H1 (cell line): Measurements from ENCODE around the gene DNAH10. TPM values are rescaled to one million over a fixed set of nuclear protein-coding genes. Genes with fewer than 3 reads are reported as not detected.

Source experiments
- CTCF ChIA-PET: fragments of 300-600 bp; sonication (Branson Sonifier 250); formaldehyde crosslinking; loops from one replicate; lab custom pipeline; 2021; ENCODE audit not compliant: partially characterized antibody; lab: Charles Lee
- POLR2A ChIA-PET: fragments of 300-600 bp; sonication (Branson Sonifier 250); formaldehyde crosslinking; loops from one replicate; lab custom pipeline; 2021; ENCODE audit warnings: inconsistent platforms; ENCODE audit not compliant: partially characterized antibody; lab: Charles Lee
- DNase-seq, 2 experiments: peaks; one replicate each; pipeline versions ENCODE4 v3.0.0 to v3.0.0-alpha.2; 2010 to 2022; ENCODE audit warnings: low spot score in 2 of 2, low read depth in 1 of 2, mixed read lengths in 1 of 2
- FAIRE-seq: peaks from 2 replicates; lab custom pipeline; 2011; peaks lifted over from hg19 to GRCh38; lab: Jason Lieb, UNC
- H2AFZ ChIP-seq: 2 replicates; pipeline ENCODE4 v1.8.1; 2012; ENCODE audit warnings: low read length, inconsistent platforms
- H2AK5ac ChIP-seq: 2 replicates; pipeline ENCODE4 v1.6.1; 2013; ENCODE audit warnings: low read depth, low read length
- H2BK120ac ChIP-seq: replicated peaks from 2 replicates; pipeline ENCODE3; 2013; ENCODE audit warnings: low read depth, low read length, inconsistent platforms
- H2BK12ac ChIP-seq: 2 replicates; pipeline ENCODE4 v1.6.1; 2013; ENCODE audit warnings: low read depth, low read length
- H2BK15ac ChIP-seq: 2 replicates; pipeline ENCODE4 v1.6.1; 2013; ENCODE audit warnings: low read length
- H2BK20ac ChIP-seq: 2 replicates; pipeline ENCODE4 v1.6.1; 2013; ENCODE audit warnings: low read length
- H2BK5ac ChIP-seq: 2 replicates; pipeline ENCODE4 v1.6.1; 2013; ENCODE audit warnings: low read depth, low read length
- H3K14ac ChIP-seq: 2 replicates; pipeline ENCODE4 v1.6.1; 2013; ENCODE audit warnings: inconsistent platforms; ENCODE audit not compliant: insufficient read length
- H3K18ac ChIP-seq: 2 replicates; pipeline ENCODE4 v1.6.1; 2013; ENCODE audit warnings: low read length; ENCODE audit errors: extremely low read depth
- H3K23ac ChIP-seq: 2 replicates; pipeline ENCODE4 v1.6.1; 2013; ENCODE audit warnings: inconsistent platforms; ENCODE audit not compliant: insufficient read length
- H3K23me2 ChIP-seq: 2 replicates; pipeline ENCODE4 v1.6.1; 2013; ENCODE audit warnings: low read depth, low read length
- H3K27ac ChIP-seq: 2 replicates; pipeline ENCODE4 v1.6.1; 2011; ENCODE audit warnings: low read depth, low read length, inconsistent platforms
- H3K27me3 ChIP-seq, 4 experiments: replicated peaks in 1 of 4; 1 replicate in 1 of 4; 2 replicates in 3 of 4; pipeline versions ENCODE4 v1.6.1 to v1.8.1; 2011 to 2013; ENCODE audit warnings: low read length in 3 of 4, mild to moderate bottlenecking in 3 of 4, inconsistent platforms in 2 of 4, mixed read lengths in 2 of 4, moderate library complexity in 1 of 4; ENCODE audit not compliant: control insufficient read depth in 3 of 4, insufficient read depth in 3 of 4; ENCODE audit errors: extremely low read depth in 1 of 4
- H3K36me3 ChIP-seq, 4 experiments: 2 replicates each; pipeline versions ENCODE4 v1.6.1 to v1.8.1; 2011 to 2013; ENCODE audit warnings: mild to moderate bottlenecking in 4 of 4, low read length in 3 of 4, moderate library complexity in 2 of 4, control low read depth in 1 of 4, inconsistent platforms in 1 of 4; ENCODE audit not compliant: insufficient read depth in 4 of 4, control insufficient read depth in 2 of 4
- H3K4ac ChIP-seq: replicated peaks from 2 replicates; pipeline ENCODE3; 2013; ENCODE audit warnings: low read length, low read depth, mixed read lengths, inconsistent platforms; ENCODE audit not compliant: insufficient read length
- H3K4me1 ChIP-seq, 4 experiments: replicated peaks in 1 of 4; 1 replicate in 1 of 4; 2 replicates in 3 of 4; pipeline versions ENCODE4 v1.6.1 to v1.8.1; 2011 to 2013; ENCODE audit warnings: low read length in 3 of 4, inconsistent platforms in 2 of 4, mixed read lengths in 1 of 4; ENCODE audit not compliant: insufficient read depth in 4 of 4, control insufficient read depth in 3 of 4
- H3K4me2 ChIP-seq, 2 experiments: 2 replicates each; pipeline versions ENCODE4 v1.6.1 to v1.8.1; 2011 to 2013; ENCODE audit warnings: low read depth in 2 of 2, low read length in 2 of 2, control low read depth in 1 of 2, inconsistent platforms in 1 of 2, mild to moderate bottlenecking in 1 of 2; ENCODE audit not compliant: insufficient read depth in 1 of 2
- H3K4me3 ChIP-seq, 4 experiments: fragments of 200-600, 300-600 bp in 1 of 4; sonication (generic), shearing (Covaris generic), sonication (Bioruptor Twin) in 1 of 4; 2 replicates each; pipeline versions ENCODE4 v1.5.1 to v1.8.1; 2011 to 2016; ENCODE audit warnings: low read length in 4 of 4, low read depth in 3 of 4, control low read depth in 2 of 4, inconsistent platforms in 2 of 4, mild to moderate bottlenecking in 2 of 4, mixed read lengths in 1 of 4, moderate library complexity in 1 of 4; ENCODE audit not compliant: insufficient read depth in 2 of 4; ENCODE audit errors: extremely low read depth in 1 of 4
- H3K56ac ChIP-seq: replicated peaks from 2 replicates; pipeline ENCODE3; 2013; ENCODE audit warnings: low read depth, mild to moderate bottlenecking, mixed read lengths, low read length, inconsistent platforms; ENCODE audit not compliant: insufficient read length
- H3K79me1 ChIP-seq: 2 replicates; pipeline ENCODE4 v1.6.1; 2013; ENCODE audit warnings: low read depth, low read length, control low read depth
- H3K79me2 ChIP-seq, 2 experiments: 2 replicates each; pipeline versions ENCODE4 v1.6.1 to v1.8.1; 2012 to 2013; ENCODE audit warnings: low read length in 2 of 2, mild to moderate bottlenecking in 2 of 2, inconsistent platforms in 1 of 2; ENCODE audit not compliant: insufficient read depth in 2 of 2, control insufficient read depth in 1 of 2
- H3K9ac ChIP-seq, 4 experiments: replicated peaks in 1 of 4; 1 replicate in 1 of 4; 2 replicates in 3 of 4; pipeline versions ENCODE4 v1.6.1 to v1.8.1; 2011 to 2013; ENCODE audit warnings: low read depth in 3 of 4, low read length in 3 of 4, control low read depth in 2 of 4, mild to moderate bottlenecking in 2 of 4, moderate library complexity in 2 of 4, inconsistent platforms in 1 of 4; ENCODE audit errors: extremely low read depth in 1 of 4
- H3K9me3 ChIP-seq, 2 experiments: 2 replicates each; pipeline versions ENCODE4 v1.6.1 to v1.8.1; 2012 to 2013; ENCODE audit warnings: mild to moderate bottlenecking in 2 of 2, moderate library complexity in 2 of 2, control low read depth in 1 of 2, inconsistent platforms in 1 of 2, low read depth in 1 of 2, low read length in 1 of 2, mixed read lengths in 1 of 2; ENCODE audit not compliant: insufficient read depth in 2 of 2
- H4K20me1 ChIP-seq, 2 experiments: replicated peaks in 1 of 2; 2 replicates each; pipeline versions ENCODE3 to v1.8.1; 2011 to 2013; ENCODE audit warnings: inconsistent platforms in 2 of 2, low read length in 2 of 2, mild to moderate bottlenecking in 1 of 2; ENCODE audit not compliant: insufficient read depth in 2 of 2, control insufficient read depth in 1 of 2
- H4K5ac ChIP-seq: 2 replicates; pipeline ENCODE4 v1.6.1; 2013; ENCODE audit warnings: low read length, low read depth, mixed read lengths, inconsistent platforms; ENCODE audit not compliant: insufficient read length
- H4K8ac ChIP-seq: 2 replicates; pipeline ENCODE4 v1.8.0; 2013; ENCODE audit warnings: mild to moderate bottlenecking, moderate library complexity, low read length, inconsistent platforms; ENCODE audit not compliant: insufficient read depth; ENCODE audit errors: extremely low read depth
- H4K91ac ChIP-seq: replicated peaks from 2 replicates; pipeline ENCODE3; 2013; ENCODE audit warnings: low read length, mixed read lengths, inconsistent platforms; ENCODE audit not compliant: insufficient read length
- ATF3 ChIP-seq: IDR thresholded peaks from 2 replicates; pipeline ENCODE4 v1.6.1; 2011; ENCODE audit warnings: low read depth, mild to moderate bottlenecking, low read length; ENCODE audit not compliant: insufficient read depth
- CBX8 ChIP-seq: fragments of 300-800, 300-1000 bp; sonication (generic); IDR thresholded peaks from 2 replicates; pipeline ENCODE4 v1.7.1; 2016; ENCODE audit warnings: low read depth, low read length, borderline replicate concordance
- GABPA ChIP-seq: IDR thresholded peaks from 2 replicates; pipeline ENCODE4 v1.6.1; 2011; ENCODE audit warnings: mild to moderate bottlenecking, low read length, moderate library complexity, borderline replicate concordance; ENCODE audit not compliant: insufficient read depth
- HDAC2 ChIP-seq, 2 experiments: fragments of 300-600 bp in 1 of 2; sonication (generic) in 1 of 2; IDR thresholded peaks; 2 replicates each; pipeline ENCODE4 v1.6.1; 2011 to 2012; ENCODE audit warnings: low read depth in 2 of 2, low read length in 2 of 2, mild to moderate bottlenecking in 2 of 2, moderate library complexity in 2 of 2, borderline replicate concordance in 1 of 2, inconsistent platforms in 1 of 2
- KDM5A ChIP-seq: fragments of 200-600 bp; IDR thresholded peaks from 2 replicates; pipeline ENCODE4 v1.7.1; 2012; ENCODE audit warnings: mild to moderate bottlenecking, low read length, inconsistent platforms, mixed read lengths
- NRF1 ChIP-seq: IDR thresholded peaks from 2 replicates; pipeline ENCODE4 v1.6.1; 2011; ENCODE audit warnings: mild to moderate bottlenecking, low read depth, low read length, improper control_type of control experiment
- POLR2AphosphoS5 ChIP-seq: IDR thresholded peaks from 2 replicates; pipeline ENCODE4 v1.6.1; 2011; ENCODE audit warnings: low read depth, low read length
- SP4 ChIP-seq: IDR thresholded peaks from 2 replicates; pipeline ENCODE4 v1.6.1; 2012; ENCODE audit warnings: low read length, inconsistent platforms
- YY1 ChIP-seq: IDR thresholded peaks from 2 replicates; pipeline ENCODE4 v1.6.1; 2011; ENCODE audit warnings: low read depth, mild to moderate bottlenecking, low read length
- WGBS, 2 experiments: shearing (Covaris generic) in 1 of 2; methylation state at CpG; one replicate each; pipeline versions ENCODE4 v1.1.6 to v1.1.7; 2013 to 2015; ENCODE audit warnings: low lambda C conversion rate in 2 of 2, mixed read lengths in 2 of 2, inconsistent platforms in 1 of 2, low coverage in 1 of 2, missing lambda C conversion rate in 1 of 2; ENCODE audit not compliant: insufficient replicate concordance in 2 of 2, insufficient coverage in 1 of 2, insufficient read length in 1 of 2; ENCODE audit errors: extremely low coverage in 1 of 2, missing lambda C conversion rate in 1 of 2; 5-methylcytosine and 5-hydroxymethylcytosine counted together
- polyA plus RNA-seq, 7 experiments: library from polyadenylated mRNA; depleted of rRNA in 3 of 7; stranded (reverse) in 5 of 7; unstranded in 2 of 7; fragments of >200 nt in 5 of 7; fragments of 200-250 nt in 2 of 7; gene quantifications; 1 replicate in 5 of 7; 2 replicates in 1 of 7; 4 replicates in 1 of 7; pipeline versions ENCODE4 v1.2.1 to v1.2.3, GENCODE V29; 2011 to 2013; ENCODE audit warnings: missing spikeins in 2 of 7, mixed read lengths in 2 of 7
- total RNA-seq: library from RNA; stranded (reverse); fragmentation: NEBNext Ultra II Directional; extraction: Animal tissue kit (Norgen Biotek cat#: 25700); gene quantifications from 2 replicates; pipeline ENCODE4 v1.2.1, GENCODE V29; 2021

Gene DNAH10
- total and polyA plus RNA-seq, 2 of the 8 experiments (the other 6 are each of a cell fraction or from before 2014, with no cell fraction given), result 0.02 to 0.24 TPM

- no peak for FAIRE-seq
- CTCF ChIA-PET, result interaction anchor here (1.0 to 6.1 kb wide), 4 partner anchors 12 to 94 kb away, joined by 3 to 35 read pairs (median 4); no protein-coding TSS in a partner anchor
These were observed 128.9 kb downstream of the DNAH10 start for GRCh38 chr12:123891011-123891410.

More at GRCh38 chr12:123891011-123891410, 128.9 kb downstream of the DNAH10 start:
- no peak for DNase-seq
- Histone ChIP-seq H3K4me3 (no peak overlapping the region), H2BK12ac (no peak overlapping the region), H4K5ac (no peak overlapping the region), H2BK120ac (no peak overlapping the region), H2BK20ac (no peak overlapping the region), H2AK5ac (no peak overlapping the region; the same call in 1 of the 2 replicates), H3K36me3 (no peaks in the 10 kb centered on the region), H3K14ac (no peak overlapping the region), H4K20me1 (no peaks in the 10 kb centered on the region), H3K27ac (no peak overlapping the region), H3K23ac (no peak overlapping the region), H3K9me3 (no peaks in the 10 kb centered on the region), H3K4ac (no peak overlapping the region), H3K9ac (no peak overlapping the region), H3K27me3 (0 out of 7 replicates have a peak, but pooled peaks cover 0 to 3% (median 0%) of the 10 kb centered on the region in 4 experiments), H4K8ac (no peak overlapping the region), H4K91ac (no peak overlapping the region), H2BK15ac (no peak overlapping the region), H3K56ac (no peak overlapping the region), H3K79me1 (no peaks in the 10 kb centered on the region), H3K4me1 (peaks cover 0 to 6% (median 1%) of the 10 kb centered on the region in 4 experiments; a peak in 4 of 7 replicates), H3K4me2 (no peak overlapping the region), H2AFZ (no peak overlapping the region), H3K79me2 (no peaks in the 10 kb centered on the region), H3K23me2 (no peaks in the 10 kb centered on the region; the same call in 1 of the 2 replicates), H2BK5ac (no peak overlapping the region), H3K18ac (no peak overlapping the region)
- POLR2A ChIA-PET, result no interaction called here
- no peak for TF ChIP-seq CBX8
- TF ChIP-seq POLR2AphosphoS5, result no peak
- TF ChIP-seq NRF1, result no peak
- TF ChIP-seq SP4, result no peak
- no peak for TF ChIP-seq HDAC2 (IDR thresholded peaks at IDR 0.05; ENCODE audit: borderline replicate concordance in 1 of 2, low read depth in 2 of 2, low read length in 2 of 2)
- no peak for TF ChIP-seq KDM5A
- TF ChIP-seq GABPA, result no peak
- TF ChIP-seq YY1, result no peak
- no peak for TF ChIP-seq ATF3
- WGBS, 2 experiments, result 90% methylated on average over 7 of the region's 7 CpGs; no CpG with 5 or more reads in 1 of the 2 experiments
